Stomach (tissue), 4 donors: ENCODE data around the gene WNT3A.

Source experiments
- CTCF ChIP-seq, 7 experiments: fragments of 450-650 bp in 4 of 7; fragments of 200-600 bp in 3 of 7; sonication (generic) in 3 of 7; IDR thresholded peaks; one replicate each; pipeline ENCODE4 v1.5.1; 2016 to 2019; ENCODE audit warnings: antibody characterized with exemption in 7 of 7, control low read depth in 2 of 7, mild to moderate bottlenecking in 1 of 7
- EP300 ChIP-seq: sonication (generic); formaldehyde crosslinking; IDR thresholded peaks from one replicate; pipeline ENCODE4 v1.6.1; 2017; ENCODE audit warnings: antibody characterized with exemption

GRCh38 chr1:228030451-228031201 lies 23.8 kb downstream of the WNT3A start:
- TF ChIP-seq CTCF (IDR thresholded peaks at IDR 0.05) (no peak), EP300 (no peak)
